ENCODE results near the gene RAPGEF2.
"Not testable (repeated sequence)": the region's sequence is repeated elsewhere in the genome, so short reads cannot be mapped to it uniquely, and the experiment has no call there.

RAPGEF2 gene

DNA sequence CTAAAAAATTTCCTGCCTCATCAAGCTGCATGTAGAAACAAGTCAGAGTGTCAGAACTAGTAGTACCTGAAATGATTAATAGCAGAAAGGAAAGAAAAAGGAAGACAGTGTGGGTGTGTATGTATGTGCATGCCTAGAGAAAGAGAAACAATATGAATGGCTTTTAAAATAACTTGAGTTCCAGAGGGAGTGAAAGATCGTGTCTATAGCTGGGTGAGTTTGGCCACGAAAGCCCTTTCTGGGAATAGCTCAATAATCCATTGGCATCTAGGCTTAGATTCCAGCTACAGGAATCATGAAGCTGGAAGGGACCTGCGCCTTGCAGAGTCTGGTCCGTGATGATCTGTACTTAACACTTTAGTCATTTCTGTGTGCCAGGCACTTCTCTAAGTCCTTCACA lies 195.6 kb downstream of the RAPGEF2 start:
- no peaks in the 10 kb centered on the region for H3K27me3 Mint-ChIP-seq
- no peak overlapping the region for H3K27ac Mint-ChIP-seq
- H3K9me3 Mint-ChIP-seq: no peaks in the 10 kb centered on the region
- H3K36me3 Mint-ChIP-seq (ENCODE audit: insufficient read depth): no peaks in the 10 kb centered on the region
- ATAC-seq (replicated peaks) (no peak), DNase-seq (no peak)
- peaks cover 3 to 9% of the 10 kb centered on the region in 2 donors for H3K4me1 Mint-ChIP-seq (ENCODE audit: low read depth in 2 of 2)
- H3K4me3 Mint-ChIP-seq: no peak overlapping the region

DNA sequence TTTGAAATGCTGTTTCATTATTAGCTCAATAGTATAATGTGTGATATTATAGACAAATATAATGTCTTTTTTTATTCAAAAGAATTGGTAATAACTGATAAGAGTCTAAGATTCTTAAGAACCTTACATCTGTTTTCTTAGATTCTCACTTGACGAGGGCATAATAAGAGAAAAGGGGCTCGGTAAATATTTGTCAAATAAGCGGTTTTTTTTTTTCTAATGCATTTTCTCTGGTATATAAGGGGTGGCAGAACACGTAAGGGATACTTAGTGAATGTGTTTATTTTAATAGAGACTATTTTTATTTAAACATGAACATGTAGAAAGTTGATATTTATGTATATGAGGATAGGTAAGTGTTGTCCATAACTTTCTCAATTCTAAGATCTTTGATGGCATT lies 200.6 kb downstream of the RAPGEF2 start:
- H3K4me1 Mint-ChIP-seq (ENCODE audit: low read depth in 2 of 2): peaks cover 1 to 13% of the 10 kb centered on the region in 2 donors
- H3K27me3 Mint-ChIP-seq: no peaks in the 10 kb centered on the region
- no peak overlapping the region for H3K4me3 Mint-ChIP-seq
- ATAC-seq (replicated peaks): no peak
- DNase-seq: no peak
- H3K9me3 Mint-ChIP-seq: no peaks in the 10 kb centered on the region
- H3K27ac Mint-ChIP-seq: no peak overlapping the region
- H3K36me3 Mint-ChIP-seq (ENCODE audit: insufficient read depth): peaks cover 2% of the 10 kb centered on the region

DNA sequence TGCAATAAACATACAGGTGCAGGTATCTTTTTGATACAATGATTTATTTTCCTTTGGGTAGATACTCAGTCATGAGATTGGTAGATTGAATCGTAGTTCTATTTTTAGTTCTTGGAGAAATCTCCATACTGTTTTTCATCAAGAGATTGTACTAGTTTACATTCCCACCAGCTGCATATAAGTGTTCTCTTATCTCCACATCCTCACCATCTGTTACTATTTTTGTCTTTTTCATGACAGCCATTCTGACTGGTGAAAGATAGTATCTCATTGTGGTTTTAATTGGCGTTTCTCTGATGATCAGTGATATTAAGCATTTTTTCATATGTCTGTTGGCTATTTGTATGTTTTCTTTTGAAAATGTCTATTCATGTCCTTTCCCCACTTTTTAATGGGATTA lies 202.2 kb downstream of the RAPGEF2 start:
- H3K27ac Mint-ChIP-seq: no peak overlapping the region
- peaks cover 2% of the 10 kb centered on the region for H3K36me3 Mint-ChIP-seq (ENCODE audit: insufficient read depth)

GRCh38 chr4:159307929-159308328 lies 205.1 kb downstream of the RAPGEF2 start:
- Mint-ChIP-seq H3K4me1 (ENCODE audit: low read depth in 2 of 2) (peaks cover 7 to 37% of the 10 kb centered on the region in 2 donors), H3K27me3 (no peaks in the 10 kb centered on the region), H3K27ac (no peak overlapping the region), H3K9me3 (no peaks in the 10 kb centered on the region), H3K36me3 (ENCODE audit: insufficient read depth) (peaks cover 2% of the 10 kb centered on the region), H3K4me3 (no peak overlapping the region)
- DNase-seq (no peak), ATAC-seq (replicated peaks) (no peak)

More for the DNA sequence above, 202.2 kb downstream of the RAPGEF2 start:
- no peak for DNase-seq
- no peak overlapping the region for H3K4me3 Mint-ChIP-seq
- ATAC-seq (replicated peaks): no peak
- H3K9me3 Mint-ChIP-seq: no peaks in the 10 kb centered on the region
- peaks cover 2 to 19% of the 10 kb centered on the region in 2 donors for H3K4me1 Mint-ChIP-seq (ENCODE audit: low read depth in 2 of 2)
- no peaks in the 10 kb centered on the region for H3K27me3 Mint-ChIP-seq

DNA sequence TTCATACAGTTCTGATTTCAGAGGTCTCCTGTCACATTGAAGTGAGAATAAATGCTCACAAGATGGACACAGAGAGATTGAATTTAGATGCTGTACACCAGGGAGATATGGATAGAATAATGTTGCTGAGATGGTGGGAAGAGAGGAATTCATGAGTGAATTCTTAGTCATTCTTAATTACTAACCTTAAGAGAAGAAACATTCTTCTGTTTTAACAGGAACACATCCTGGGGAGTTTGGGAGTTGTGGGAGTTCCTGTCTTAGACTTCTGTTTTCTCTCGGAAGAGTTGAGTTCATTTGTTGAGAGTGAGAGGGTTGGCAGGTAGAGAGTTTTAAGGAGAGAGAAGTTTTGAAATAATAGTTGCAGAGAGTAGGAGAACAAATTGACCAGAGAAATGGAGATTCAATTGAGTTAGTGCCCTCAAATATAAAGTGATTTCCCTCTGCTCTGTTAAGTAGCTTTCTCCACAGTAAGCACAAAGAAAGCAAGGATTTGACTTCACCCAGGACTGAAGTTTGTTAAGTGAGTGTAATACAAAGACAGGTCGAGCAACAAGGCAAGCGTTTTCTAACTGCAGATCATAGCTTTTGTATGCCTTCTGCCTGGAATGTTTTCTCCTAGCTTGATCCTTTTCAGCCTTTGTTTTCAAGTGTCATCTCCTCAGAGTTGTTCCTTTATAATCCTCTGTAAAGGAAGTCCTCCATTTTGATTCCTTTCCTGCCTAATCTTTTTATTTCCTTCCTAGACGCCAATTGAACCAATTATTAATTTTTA lies 205.9 kb downstream of the RAPGEF2 start:
- no peaks in the 10 kb centered on the region for H3K9me3 Mint-ChIP-seq
- H3K27me3 Mint-ChIP-seq: no peaks in the 10 kb centered on the region
- H3K36me3 Mint-ChIP-seq (ENCODE audit: insufficient read depth): peaks cover 2% of the 10 kb centered on the region
- H3K4me1 Mint-ChIP-seq (ENCODE audit: low read depth in 2 of 2): peaks cover 8 to 37% of the 10 kb centered on the region in 2 donors
- H3K27ac Mint-ChIP-seq: no peak overlapping the region
- no peak for ATAC-seq (replicated peaks)
- no peak for DNase-seq
- no peak overlapping the region for H3K4me3 Mint-ChIP-seq

DNA sequence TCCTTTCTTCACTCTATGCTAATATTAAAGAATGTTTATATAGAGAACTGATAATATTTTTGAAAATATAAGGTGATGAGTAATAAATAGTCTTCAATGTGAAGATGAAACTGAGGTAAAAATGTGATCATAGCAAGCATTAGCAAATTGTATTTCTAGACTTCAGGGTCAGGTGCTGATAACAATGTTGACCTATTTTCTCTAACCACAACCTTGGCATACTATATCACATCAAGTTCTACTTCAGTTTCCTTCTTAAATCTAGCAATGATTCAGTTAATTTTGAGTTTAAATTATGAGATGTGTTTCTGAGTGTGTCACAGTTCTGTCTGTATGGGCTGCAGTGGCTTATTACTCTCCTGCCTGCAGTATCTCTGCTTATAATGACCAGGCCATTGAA lies 209.4 kb downstream of the RAPGEF2 start:
- Mint-ChIP-seq H3K27ac (no peak overlapping the region), H3K36me3 (ENCODE audit: insufficient read depth) (peaks cover 5% of the 10 kb centered on the region), H3K27me3 (no peaks in the 10 kb centered on the region), H3K4me1 (ENCODE audit: low read depth in 2 of 2) (peaks cover 8 to 27% of the 10 kb centered on the region in 2 donors), H3K4me3 (no peak overlapping the region), H3K9me3 (no peaks in the 10 kb centered on the region)
- peak; percentile 37 for ATAC-seq (replicated peaks)
- DNase-seq: no peak

GRCh38 chr4:159315879-159316278 lies 213.0 kb downstream of the RAPGEF2 start:
- not testable (repeated sequence) for H3K27ac Mint-ChIP-seq; H3K27me3 Mint-ChIP-seq; DNase-seq; H3K36me3 Mint-ChIP-seq (ENCODE audit: insufficient read depth); H3K9me3 Mint-ChIP-seq; ATAC-seq (replicated peaks); H3K4me3 Mint-ChIP-seq
- peaks cover 6 to 17% of the 10 kb centered on the region in 2 donors for H3K4me1 Mint-ChIP-seq (ENCODE audit: low read depth in 2 of 2)

- Mint-ChIP-seq H3K4me1 (ENCODE audit: low read depth in 2 of 2) (peaks cover 6 to 8% of the 10 kb centered on the region in 2 donors), H3K4me3 (no peak overlapping the region), H3K27me3 (no peaks in the 10 kb centered on the region), H3K9me3 (no peaks in the 10 kb centered on the region), H3K27ac (no peak overlapping the region), H3K36me3 (ENCODE audit: insufficient read depth) (peaks cover 5% of the 10 kb centered on the region)
- no peak for DNase-seq
- no peak for ATAC-seq (replicated peaks)
Measured at GRCh38 chr4:159317203-159317602, 214.3 kb downstream of the RAPGEF2 start.

DNA sequence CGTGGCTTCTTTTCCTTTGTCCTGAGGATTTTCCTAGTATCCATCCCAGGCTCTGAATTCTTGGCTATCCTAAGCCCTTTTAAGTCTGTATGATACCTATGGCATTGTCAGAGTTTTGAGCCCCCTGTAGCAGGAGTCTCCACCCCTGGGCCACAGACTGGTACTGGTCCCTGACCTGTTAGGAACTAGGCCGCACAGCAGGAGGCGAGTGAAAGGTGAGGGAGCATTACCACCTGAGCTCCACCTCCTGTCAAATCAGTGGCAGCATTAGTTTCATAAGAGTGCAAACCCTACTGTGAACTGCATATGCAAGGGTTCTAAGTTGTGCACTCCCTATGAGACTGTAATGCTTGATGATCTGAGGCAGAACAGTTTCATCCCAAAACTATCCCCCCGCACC lies 216.1 kb downstream of the RAPGEF2 start:
- H3K9me3 Mint-ChIP-seq: no peaks in the 10 kb centered on the region
- no peak overlapping the region for H3K27ac Mint-ChIP-seq
- H3K36me3 Mint-ChIP-seq (ENCODE audit: insufficient read depth): peaks cover 9% of the 10 kb centered on the region
- DNase-seq: no peak
- H3K4me3 Mint-ChIP-seq: no peak overlapping the region
- H3K27me3 Mint-ChIP-seq: no peaks in the 10 kb centered on the region
- H3K4me1 Mint-ChIP-seq (ENCODE audit: low read depth in 2 of 2): no peaks in the 10 kb centered on the region
- no peak for ATAC-seq (replicated peaks)

GRCh38 chr4:159326480-159326879 lies 223.6 kb downstream of the RAPGEF2 start:
- ATAC-seq (replicated peaks) (no peak), DNase-seq (no peak)
- Mint-ChIP-seq H3K4me3 (no peak overlapping the region), H3K27ac (no peak overlapping the region), H3K27me3 (no peaks in the 10 kb centered on the region), H3K9me3 (no peaks in the 10 kb centered on the region), H3K4me1 (ENCODE audit: low read depth in 2 of 2) (no peaks in the 10 kb centered on the region), H3K36me3 (ENCODE audit: insufficient read depth) (peaks cover 15% of the 10 kb centered on the region)

DNA sequence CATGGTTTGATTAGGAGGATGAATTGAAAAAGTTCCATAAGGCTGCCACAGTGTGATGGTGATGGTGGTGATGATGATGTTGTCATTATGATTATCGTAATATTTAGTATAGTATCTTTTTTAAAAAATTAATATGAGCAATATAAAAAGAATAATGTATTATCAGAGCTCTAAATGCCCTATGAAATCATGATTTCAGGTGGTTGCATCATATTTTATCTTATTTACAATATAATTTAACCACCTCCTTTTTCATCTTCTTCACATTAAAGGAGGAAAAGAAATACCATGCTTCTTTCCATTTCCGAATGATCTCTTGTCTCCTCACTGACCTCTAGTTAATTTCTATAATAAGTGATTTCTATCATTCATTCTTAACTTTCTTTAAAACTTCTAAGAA lies 225.9 kb downstream of the RAPGEF2 start:
- Mint-ChIP-seq H3K9me3 (no peaks in the 10 kb centered on the region), H3K4me3 (no peak overlapping the region), H3K27ac (no peak overlapping the region), H3K36me3 (ENCODE audit: insufficient read depth) (peaks cover 16% of the 10 kb centered on the region), H3K4me1 (ENCODE audit: low read depth in 2 of 2) (no peaks in the 10 kb centered on the region), H3K27me3 (no peaks in the 10 kb centered on the region)
- no peak for ATAC-seq (replicated peaks)
- no peak for DNase-seq

DNA sequence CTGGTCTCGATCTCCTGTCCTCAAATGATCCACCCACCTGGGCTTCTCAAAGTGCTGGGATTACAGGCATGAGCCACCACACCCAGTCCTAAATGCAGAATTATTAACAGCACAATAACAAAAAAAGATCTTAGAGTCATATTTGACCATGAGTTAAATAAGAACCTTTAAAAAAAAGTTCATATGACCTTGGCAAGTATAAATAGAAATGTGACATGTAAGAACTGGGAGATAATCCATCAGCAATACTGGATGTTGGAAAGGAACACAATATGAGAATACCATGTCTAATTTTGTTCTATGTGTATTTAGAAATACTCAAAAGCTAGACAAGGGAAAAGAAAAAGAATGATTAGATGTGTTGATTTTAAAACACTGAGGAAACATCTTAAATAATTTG lies 231.6 kb downstream of the RAPGEF2 start:
- Mint-ChIP-seq H3K27me3 (no peaks in the 10 kb centered on the region), H3K9me3 (no peaks in the 10 kb centered on the region), H3K36me3 (ENCODE audit: insufficient read depth) (peaks cover 31% of the 10 kb centered on the region), H3K4me1 (ENCODE audit: low read depth in 2 of 2) (no peaks in the 10 kb centered on the region), H3K27ac (no peak overlapping the region), H3K4me3 (no peak overlapping the region)
- no peak for ATAC-seq (replicated peaks)
- no peak for DNase-seq

- DNase-seq: no peak
- H3K4me1 Mint-ChIP-seq (ENCODE audit: low read depth in 2 of 2): no peaks in the 10 kb centered on the region
- ATAC-seq (replicated peaks): no peak
- H3K36me3 Mint-ChIP-seq (ENCODE audit: insufficient read depth): peaks cover 37% of the 10 kb centered on the region
- H3K27ac Mint-ChIP-seq: no peak overlapping the region
- no peak overlapping the region for H3K4me3 Mint-ChIP-seq
- H3K9me3 Mint-ChIP-seq: no peaks in the 10 kb centered on the region
- no peaks in the 10 kb centered on the region for H3K27me3 Mint-ChIP-seq
Measured at GRCh38 chr4:159337041-159337440, 234.2 kb downstream of the RAPGEF2 start.

- Mint-ChIP-seq H3K4me3 (no peak overlapping the region), H3K9me3 (no peaks in the 10 kb centered on the region), H3K27me3 (no peaks in the 10 kb centered on the region), H3K27ac (no peak overlapping the region), H3K36me3 (ENCODE audit: insufficient read depth) (peaks cover 56% of the 10 kb centered on the region), H3K4me1 (ENCODE audit: low read depth in 2 of 2) (no peaks in the 10 kb centered on the region)
- DNase-seq (no peak), ATAC-seq (replicated peaks) (no peak)
Measured at GRCh38 chr4:159341522-159341921, 238.6 kb downstream of the RAPGEF2 start.

All from effector memory CD8-positive, alpha-beta T cell (primary cell).